ENCODE results near the gene PSMC3IP. TPM values are rescaled to one million over a fixed set of nuclear protein-coding genes. Genes with fewer than 3 reads are reported as not detected.
A peak's percentile ranks its signal among the peaks of the same experiment; 100 is the strongest.

The PSMC3IP gene
- total and polyA plus RNA-seq, 2 experiments from 2014 or later, result 1.9 to 3.7 TPM

GRCh38 chr17:42527932-42528331 is 49.6 kb downstream of the PSMC3IP start:
- no peak overlapping the region for H3K27ac ChIP-seq
- no peak for TF ChIP-seq EZH2phosphoT487 (IDR thresholded peaks at IDR 0.05; ENCODE audit: low read depth, severe bottlenecking, unreplicated experiment)
- no peak for TF ChIP-seq CTCF (IDR thresholded peaks at IDR 0.05; ENCODE audit: poor library complexity)
- no peak for TF ChIP-seq EZH2 (IDR thresholded peaks at IDR 0.05; ENCODE audit: borderline replicate concordance)
- H3K36me3 ChIP-seq (replicated peaks; ENCODE audit: insufficient read depth, low read depth), result no peaks in the 10 kb centered on the region
- no peak overlapping the region for H3K4me2 ChIP-seq
- WGBS (ENCODE audit: low lambda C conversion rate, missing lambda C conversion rate), result 89% methylated on average over 6 of the region's 6 CpGs
- no peaks in the 10 kb centered on the region for H4K20me1 ChIP-seq (ENCODE audit: insufficient read depth, poor library complexity, severe bottlenecking)
- H2AFZ ChIP-seq, result no peak overlapping the region
- peaks cover 24% of the 10 kb centered on the region for H3K4me1 ChIP-seq (ENCODE audit: insufficient read depth)
- H3K9me2 ChIP-seq (replicated peaks; ENCODE audit: insufficient read depth), result no peaks in the 10 kb centered on the region
- no peaks in the 10 kb centered on the region for H3K27me3 ChIP-seq
- H3K4me3 ChIP-seq, result no peak overlapping the region
- DNase-seq (ENCODE audit: low spot score), result no peak
- no peaks in the 10 kb centered on the region for H3K9me3 ChIP-seq (ENCODE audit: low read depth)
- H3K79me2 ChIP-seq, result no peaks in the 10 kb centered on the region

DNA sequence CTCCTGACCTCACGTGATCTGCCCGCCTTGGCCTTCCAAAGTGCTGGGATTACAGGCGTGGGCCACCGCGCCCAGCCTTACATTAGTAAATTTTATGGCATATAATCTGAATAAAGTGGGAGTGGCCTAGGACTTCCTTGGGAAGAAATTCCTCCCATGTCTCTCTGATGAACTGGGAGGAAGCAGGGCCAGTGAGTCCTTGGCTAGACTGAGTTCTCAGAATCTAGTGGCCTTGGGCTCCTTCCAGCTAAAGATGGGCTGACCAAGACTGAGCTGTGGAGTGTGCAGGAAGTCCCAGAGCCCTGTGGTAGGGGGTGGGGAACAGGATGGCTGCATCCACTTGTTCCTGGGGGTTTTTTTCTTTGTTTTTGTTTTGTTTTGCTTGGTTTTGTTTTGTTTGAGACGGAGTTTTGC is 51.5 kb downstream of the PSMC3IP start:
- TF ChIP-seq EZH2phosphoT487 (IDR thresholded peaks at IDR 0.05; ENCODE audit: low read depth, severe bottlenecking, unreplicated experiment) (no peak), CTCF (IDR thresholded peaks at IDR 0.05; ENCODE audit: poor library complexity) (no peak), EZH2 (IDR thresholded peaks at IDR 0.05; ENCODE audit: borderline replicate concordance) (no peak)
- Histone ChIP-seq H3K4me2 (no peak overlapping the region), H3K27me3 (no peaks in the 10 kb centered on the region), H4K20me1 (ENCODE audit: insufficient read depth, poor library complexity, severe bottlenecking) (no peaks in the 10 kb centered on the region), H3K4me1 (ENCODE audit: insufficient read depth) (peaks cover 24% of the 10 kb centered on the region), H3K79me2 (no peaks in the 10 kb centered on the region), H3K27ac (no peak overlapping the region), H3K36me3 (replicated peaks; ENCODE audit: insufficient read depth, low read depth) (no peaks in the 10 kb centered on the region), H3K9me3 (ENCODE audit: low read depth) (no peaks in the 10 kb centered on the region), H2AFZ (no peak overlapping the region), H3K9me2 (replicated peaks; ENCODE audit: insufficient read depth) (no peaks in the 10 kb centered on the region), H3K4me3 (no peak overlapping the region)
- DNase-seq (ENCODE audit: low spot score), result no peak
- 94% methylated on average over 6 of the region's 6 CpGs for WGBS (ENCODE audit: low lambda C conversion rate, missing lambda C conversion rate)

GRCh38 chr17:42525221-42525620 is 52.3 kb downstream of the PSMC3IP start:
- Histone ChIP-seq H3K9me3 (ENCODE audit: low read depth) (no peaks in the 10 kb centered on the region), H3K27ac (no peak overlapping the region), H3K4me2 (no peak overlapping the region), H4K20me1 (ENCODE audit: insufficient read depth, poor library complexity, severe bottlenecking) (no peaks in the 10 kb centered on the region), H3K79me2 (no peaks in the 10 kb centered on the region), H3K4me1 (ENCODE audit: insufficient read depth) (peaks cover 26% of the 10 kb centered on the region), H3K36me3 (replicated peaks; ENCODE audit: insufficient read depth, low read depth) (no peaks in the 10 kb centered on the region), H3K9me2 (replicated peaks; ENCODE audit: insufficient read depth) (no peaks in the 10 kb centered on the region), H2AFZ (no peak overlapping the region), H3K27me3 (no peaks in the 10 kb centered on the region), H3K4me3 (no peak overlapping the region)
- WGBS (ENCODE audit: low lambda C conversion rate, missing lambda C conversion rate), result 92% methylated on average over 2 of the region's 2 CpGs
- no peak for TF ChIP-seq CTCF (IDR thresholded peaks at IDR 0.05; ENCODE audit: poor library complexity)
- no peak for TF ChIP-seq EZH2 (IDR thresholded peaks at IDR 0.05; ENCODE audit: borderline replicate concordance)
- no peak for TF ChIP-seq EZH2phosphoT487 (IDR thresholded peaks at IDR 0.05; ENCODE audit: low read depth, severe bottlenecking, unreplicated experiment)
- DNase-seq (ENCODE audit: low spot score), result no peak

GRCh38 chr17:42522798-42523278 is 54.7 kb downstream of the PSMC3IP start:
- 84% methylated on average over 8 of the region's 8 CpGs for WGBS (ENCODE audit: low lambda C conversion rate, missing lambda C conversion rate)
- no peaks in the 10 kb centered on the region for H3K9me3 ChIP-seq (ENCODE audit: low read depth)
- no peaks in the 10 kb centered on the region for H3K27me3 ChIP-seq
- H3K27ac ChIP-seq, result peak overlapping the region; percentile 97
- H3K36me3 ChIP-seq (replicated peaks; ENCODE audit: insufficient read depth, low read depth), result no peaks in the 10 kb centered on the region
- TF ChIP-seq CTCF (IDR thresholded peaks at IDR 0.05; ENCODE audit: poor library complexity), result no peak
- TF ChIP-seq EZH2 (IDR thresholded peaks at IDR 0.05; ENCODE audit: borderline replicate concordance), result no peak
- TF ChIP-seq EZH2phosphoT487 (IDR thresholded peaks at IDR 0.05; ENCODE audit: low read depth, severe bottlenecking, unreplicated experiment), result no peak
- DNase-seq (ENCODE audit: low spot score), result no peak
- no peak overlapping the region for H3K4me3 ChIP-seq
- no peak overlapping the region for H3K4me2 ChIP-seq
- H3K9me2 ChIP-seq (replicated peaks; ENCODE audit: insufficient read depth), result no peaks in the 10 kb centered on the region
- no peak overlapping the region for H2AFZ ChIP-seq
- no peaks in the 10 kb centered on the region for H4K20me1 ChIP-seq (ENCODE audit: insufficient read depth, poor library complexity, severe bottlenecking)
- H3K79me2 ChIP-seq, result no peaks in the 10 kb centered on the region
- peaks cover 39% of the 10 kb centered on the region for H3K4me1 ChIP-seq (ENCODE audit: insufficient read depth)

Measured in hepatocyte (in vitro differentiated cells).